Coronary artery (tissue), 2 donors: ENCODE measurements around the gene CIZ1.

ENCODE experiments used
- DNase-seq: peaks from one replicate; pipeline ENCODE4 v3.0.0-alpha.2; 2017; ENCODE audit warnings: low spot score
- H3K27ac ChIP-seq, 2 donors: fragments of 200-600 bp; sonication (generic); one replicate each; pipeline ENCODE4 v1.5.1; 2016 to 2019
- H3K4me3 ChIP-seq: fragments of 200-600 bp; sonication (generic); 2 replicates; pipeline ENCODE4 v1.5.1; 2016; ENCODE audit warnings: mild to moderate bottlenecking, moderate library complexity
- CTCF ChIP-seq: fragments of 200-600 bp; sonication (generic); IDR thresholded peaks from one replicate; pipeline ENCODE4 v1.5.1; 2019; ENCODE audit warnings: antibody characterized with exemption

The CIZ1 gene

GRCh38 chr9:128225770-128226411, 34.5 kb upstream of the CIZ1 start:
- no peak for DNase-seq
- H3K27ac ChIP-seq = no peak overlapping the region
- no peak for TF ChIP-seq CTCF
- H3K4me3 ChIP-seq = no peak overlapping the region

- DNase-seq = no peak
- H3K27ac ChIP-seq = no peak overlapping the region
- no peak overlapping the region for H3K4me3 ChIP-seq
- no peak for TF ChIP-seq CTCF
Measured at GRCh38 chr9:128224877-128225276, 33.5 kb upstream of the CIZ1 start.

- TF ChIP-seq CTCF = no peak
- no peak overlapping the region for H3K27ac ChIP-seq
Measured at GRCh38 chr9:128222880-128223670, 31.7 kb upstream of the CIZ1 start.

GRCh38 chr9:128222026-128222425, 30.7 kb upstream of the CIZ1 start:
- Histone ChIP-seq H3K4me3 (no peak overlapping the region), H3K27ac (no peak overlapping the region)
- DNase-seq = no peak
- no peak for TF ChIP-seq CTCF

More at GRCh38 chr9:128222880-128223670, 31.7 kb upstream of the CIZ1 start:
- DNase-seq = no peak
- no peak overlapping the region for H3K4me3 ChIP-seq

GRCh38 chr9:128219831-128220230, 28.5 kb upstream of the CIZ1 start:
- DNase-seq = no peak
- no peak overlapping the region for H3K4me3 ChIP-seq
- TF ChIP-seq CTCF = no peak
- no peak overlapping the region for H3K27ac ChIP-seq

GRCh38 chr9:128218518-128219389, 27.4 kb upstream of the CIZ1 start:
- peak; percentile 93 for DNase-seq
- Histone ChIP-seq H3K27ac (peak overlapping the region in 1 of 2 donors; percentile 41), H3K4me3 (peak overlapping the region; percentile 69)
- TF ChIP-seq CTCF = no peak
